Hindlimb muscle (tissue), 1 donor: Measurements from ENCODE around the gene LY6G5C. TPM values are rescaled to one million over a fixed set of nuclear protein-coding genes. Genes with fewer than 3 reads are reported as not detected.

Experiments used
- DNase-seq: peaks from one replicate; pipeline ENCODE4 v3.0.0-alpha.2; 2013
- polyA plus RNA-seq: library from polyadenylated mRNA; unstranded; fragments of 120-200 nt; gene quantifications from one replicate; pipeline ENCODE4 v1.2.1, GENCODE V29; 2013; ENCODE audit not compliant: insufficient read length

The LY6G5C gene
- polyA plus RNA-seq = 6.3 TPM

DNA sequence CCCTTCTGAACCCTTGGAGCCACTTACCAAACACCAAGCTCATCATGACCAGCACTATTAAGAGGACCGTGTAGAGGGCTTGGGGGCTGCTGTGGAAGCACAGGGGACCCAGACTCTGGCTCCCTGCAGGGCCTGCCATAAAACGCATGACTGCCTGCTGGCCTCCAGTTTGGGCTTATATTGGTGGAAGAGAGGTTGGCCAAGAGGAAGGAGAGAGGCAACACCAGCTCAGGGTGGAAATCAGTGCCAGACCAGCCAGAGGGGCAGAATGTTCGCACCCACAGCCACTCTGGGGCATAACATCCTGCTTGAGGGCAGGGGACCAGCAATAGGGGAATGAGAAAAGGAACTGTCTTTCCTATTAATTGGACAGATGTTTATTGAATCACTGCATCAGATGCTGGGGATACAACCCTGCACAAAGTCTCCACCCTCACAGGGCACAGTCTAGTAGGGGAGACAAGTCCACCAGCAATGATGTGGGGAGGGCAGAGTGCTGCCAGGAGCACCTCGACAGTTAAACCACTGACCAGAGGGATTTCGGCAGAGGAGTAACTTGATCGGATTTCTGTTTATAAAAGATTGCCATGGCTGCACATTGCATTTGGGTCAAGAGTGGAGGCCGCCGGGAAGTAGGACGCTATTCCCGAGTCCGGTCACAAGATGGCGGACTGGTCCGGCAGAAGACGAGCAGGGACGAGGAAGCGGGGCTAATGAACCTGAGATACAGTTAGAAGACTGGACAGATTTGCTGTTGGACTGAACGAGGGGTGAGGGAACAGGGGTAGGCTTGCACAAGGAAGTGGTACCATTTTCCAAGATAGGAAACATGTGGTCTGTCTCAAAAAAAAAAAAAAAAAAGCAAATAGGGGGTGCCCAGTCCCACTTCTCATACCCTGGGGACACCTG, at the start of gene LY6G5C:
Gene LY6G5C, minus strand, starts transcription at position 842 of the 909 bp plus-strand sequence. Its CDS starts 694 bp downstream, at position 148.
- DNase-seq = peak; percentile 87

DNA sequence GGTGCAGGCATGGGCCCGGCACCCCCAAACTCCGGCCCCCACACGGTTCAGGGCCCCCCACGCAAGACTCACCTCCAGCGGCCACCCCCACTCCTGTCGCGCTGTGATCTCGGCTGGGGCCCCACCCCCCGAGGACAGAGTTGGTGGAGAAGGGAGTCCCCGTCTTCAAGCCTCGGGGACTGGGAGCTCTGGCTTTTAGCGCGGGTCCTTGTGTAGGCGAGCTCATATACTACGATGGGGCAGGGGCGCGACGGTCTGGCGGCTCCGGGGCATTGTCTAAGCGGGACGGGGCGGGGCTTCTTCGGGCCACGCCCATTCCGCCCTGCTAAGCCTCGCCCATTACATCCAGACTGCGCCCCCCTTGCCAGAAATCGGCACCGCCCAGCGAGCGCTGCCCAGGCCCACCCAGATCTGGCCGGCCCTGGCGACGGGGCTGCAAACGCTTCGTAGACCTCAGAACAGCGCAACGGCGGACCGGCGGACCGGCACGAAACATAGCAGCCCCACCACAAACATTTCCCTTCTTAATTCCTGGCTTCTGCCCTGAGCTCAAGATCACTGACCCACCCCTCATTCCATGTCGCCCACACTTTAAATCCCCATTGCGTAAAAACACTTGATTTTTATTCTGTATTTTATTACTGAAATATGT, 49.2 kb upstream of the LY6G5C start:
- DNase-seq = peak; percentile 96

DNA sequence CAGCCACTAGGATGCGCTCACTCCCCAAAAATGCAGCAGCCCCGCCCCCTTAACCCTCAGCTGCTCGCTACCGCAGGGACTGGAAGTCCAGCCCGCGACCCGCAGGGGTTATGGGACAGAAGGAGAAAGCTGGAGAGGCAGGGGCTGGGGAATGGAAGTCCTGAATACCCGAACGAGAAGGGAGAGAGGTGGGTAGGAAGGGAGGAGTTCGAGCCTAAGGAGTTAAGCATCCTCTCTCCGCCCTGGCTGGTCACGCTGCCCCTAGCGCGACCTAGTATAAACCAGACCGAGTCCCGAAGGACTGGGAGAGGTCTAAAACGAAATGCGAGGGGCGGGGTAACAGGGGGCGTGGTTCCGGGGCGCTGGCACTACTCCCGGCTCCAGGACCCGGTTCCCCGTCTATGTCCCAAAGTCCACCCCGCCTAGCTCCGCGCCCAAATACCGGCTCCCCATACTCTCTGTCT, 48.7 kb upstream of the LY6G5C start:
- DNase-seq = peak; percentile 92

GRCh38 chr6:31728767-31729514, 48.1 kb upstream of the LY6G5C start, which contains the start of gene DDAH2:
Gene DDAH2 (minus strand): TSS chr6:31729299. CDS start chr6:31729161, 138 bp downstream.
- DNase-seq = no peak

DNA sequence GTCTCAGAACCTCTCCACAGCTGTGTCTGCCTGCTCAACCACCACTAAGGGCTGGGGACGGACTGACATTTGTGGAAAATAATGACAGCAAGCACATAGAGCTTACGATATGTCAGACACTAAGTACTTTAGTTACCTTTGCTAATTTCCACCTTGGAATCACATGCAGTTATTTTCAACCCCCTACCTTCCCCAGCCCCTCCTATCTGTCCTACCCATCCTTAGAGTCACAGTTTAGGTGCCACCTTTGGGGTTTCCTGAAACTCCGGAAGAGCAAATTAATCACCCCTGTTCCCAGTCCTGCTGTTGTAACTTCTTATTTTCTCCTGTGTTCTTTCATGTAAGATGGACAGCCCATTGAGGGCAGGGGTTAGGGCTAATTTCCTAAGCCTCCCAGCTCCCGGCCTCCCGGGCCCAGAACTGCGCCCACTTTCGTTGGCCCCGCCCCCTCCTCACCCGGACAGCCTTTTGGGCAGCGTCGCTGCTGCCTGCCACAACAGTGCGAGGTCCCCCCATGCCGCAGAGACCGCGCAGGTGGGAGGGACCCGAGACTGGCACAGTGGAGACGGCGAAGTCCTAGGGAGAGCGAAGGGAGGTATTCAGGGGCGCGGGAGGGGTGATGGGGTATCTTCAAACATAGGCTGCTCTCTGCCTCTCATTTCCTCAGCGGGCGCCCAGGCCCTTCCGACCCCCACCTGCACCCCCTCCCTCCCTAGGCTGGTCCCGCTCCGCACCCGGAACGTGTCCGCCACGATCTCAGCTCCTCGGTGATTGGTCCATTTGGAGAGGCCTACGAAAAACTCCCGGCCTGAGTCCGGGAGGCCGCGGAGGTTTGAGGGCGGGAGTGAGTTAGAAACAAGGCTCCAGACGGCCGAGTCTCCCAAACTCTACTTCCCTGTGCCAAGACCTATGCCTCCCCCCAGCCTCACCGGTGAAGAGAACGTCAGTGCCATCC, 47.1 kb upstream of the LY6G5C start:
- DNase-seq = no peak

DNA sequence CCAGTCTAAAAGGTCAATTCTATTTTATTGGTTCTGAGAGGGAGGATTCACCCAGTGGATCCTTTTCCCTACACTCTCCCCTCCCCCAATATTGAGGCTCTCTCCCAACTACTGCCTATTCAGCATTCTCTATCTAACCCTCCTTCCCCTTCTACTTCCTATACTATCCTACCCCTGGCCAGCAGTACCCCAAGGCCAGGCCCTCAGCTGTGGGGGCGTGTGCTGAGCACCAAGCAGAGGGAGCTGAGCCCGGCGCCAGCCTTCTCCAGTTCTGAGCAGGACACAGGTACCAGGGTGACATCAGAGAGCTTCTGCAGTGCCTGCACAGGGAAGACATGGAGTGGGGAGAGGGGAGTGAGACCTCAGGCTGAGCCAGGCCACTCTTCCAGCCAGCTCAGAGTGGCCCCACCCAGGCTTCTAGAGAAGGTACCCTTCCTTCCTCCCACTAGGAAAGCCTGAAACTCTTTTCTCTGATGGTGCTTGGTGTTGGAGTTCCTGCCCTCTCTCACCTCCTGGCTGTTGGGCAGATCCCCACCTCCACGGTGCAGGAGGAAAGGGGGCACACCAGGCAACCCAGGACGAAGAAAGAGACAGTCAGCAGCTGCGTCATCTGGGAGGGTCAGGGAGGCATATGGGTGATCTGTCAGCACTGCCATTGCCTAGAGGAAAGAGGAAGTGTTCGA, 46.3 kb upstream of the LY6G5C start:
- DNase-seq = no peak

DNA sequence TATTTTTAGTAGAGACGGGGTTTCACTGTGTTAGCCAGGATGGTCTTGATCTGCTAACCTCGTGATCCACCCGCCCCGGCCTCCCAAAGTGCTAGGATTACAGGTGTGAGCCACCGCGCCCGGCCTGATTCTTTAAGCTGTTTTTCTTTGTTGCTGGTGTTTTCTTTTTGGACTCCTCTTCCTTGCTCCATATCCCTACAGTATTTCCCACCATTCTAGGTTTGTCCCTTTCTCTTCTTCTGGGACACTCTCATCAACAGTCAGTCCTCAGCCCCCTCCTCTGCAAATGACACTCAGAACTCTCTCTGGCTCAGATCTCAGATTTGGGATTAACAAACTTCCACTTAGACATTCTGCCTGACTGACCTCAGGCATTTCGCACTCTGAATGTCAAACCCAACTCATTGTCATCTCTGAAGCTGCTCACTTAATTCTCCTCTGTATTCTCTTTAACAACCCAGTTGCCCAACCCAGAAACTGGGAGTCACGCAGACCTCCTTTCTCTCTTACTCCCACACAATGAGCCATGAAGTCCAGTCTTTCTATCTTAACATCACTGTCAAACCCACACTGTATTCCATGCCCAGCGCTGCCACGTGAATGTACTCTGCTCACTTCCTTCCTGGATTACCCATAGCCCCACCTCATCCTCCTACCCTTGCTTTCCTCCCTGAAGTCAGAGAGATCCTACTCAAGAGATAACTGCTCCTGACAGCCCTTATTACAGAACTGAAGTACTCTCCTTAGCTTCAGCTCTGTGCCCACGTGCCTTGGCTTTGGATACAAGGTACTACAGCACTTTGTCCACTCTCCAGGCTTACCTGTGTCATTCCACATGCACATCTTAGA, 44.9 kb upstream of the LY6G5C start:
- no peak for DNase-seq

DNA sequence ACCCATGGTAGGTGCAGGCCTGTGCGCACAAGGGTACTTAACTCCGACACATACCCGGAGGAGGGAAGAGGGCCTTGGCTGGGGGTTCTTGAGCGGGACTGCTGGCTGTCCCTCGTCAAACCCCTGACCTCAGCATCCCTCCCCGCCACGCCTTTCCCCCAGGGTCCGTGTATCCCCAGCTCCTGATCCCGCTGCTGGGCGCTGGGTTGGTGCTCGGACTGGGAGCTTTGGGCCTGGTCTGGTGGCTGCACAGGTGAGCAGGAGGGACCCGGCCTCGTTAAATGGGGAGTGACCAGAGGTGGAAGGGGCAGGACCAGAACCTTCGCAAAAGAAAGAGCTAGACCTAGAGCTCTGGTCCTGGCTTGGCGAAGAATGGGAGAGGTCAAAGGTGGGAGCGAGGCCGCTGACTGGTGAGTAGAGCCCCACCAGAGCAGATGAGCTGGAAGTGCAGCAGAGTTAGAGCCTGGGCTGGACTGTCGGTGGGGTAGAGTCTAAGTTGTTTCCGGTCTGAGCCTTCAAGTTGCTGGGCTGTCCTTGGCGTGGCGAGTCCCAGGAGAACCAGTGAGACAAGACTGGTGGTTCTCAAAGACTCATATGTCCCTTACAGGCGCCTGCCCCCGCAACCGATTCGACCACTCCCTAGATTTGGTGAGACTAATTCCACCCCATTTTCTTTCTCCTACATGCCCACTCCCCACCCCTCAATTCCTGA, 43.3 kb upstream of the LY6G5C start:
- no peak for DNase-seq

DNA sequence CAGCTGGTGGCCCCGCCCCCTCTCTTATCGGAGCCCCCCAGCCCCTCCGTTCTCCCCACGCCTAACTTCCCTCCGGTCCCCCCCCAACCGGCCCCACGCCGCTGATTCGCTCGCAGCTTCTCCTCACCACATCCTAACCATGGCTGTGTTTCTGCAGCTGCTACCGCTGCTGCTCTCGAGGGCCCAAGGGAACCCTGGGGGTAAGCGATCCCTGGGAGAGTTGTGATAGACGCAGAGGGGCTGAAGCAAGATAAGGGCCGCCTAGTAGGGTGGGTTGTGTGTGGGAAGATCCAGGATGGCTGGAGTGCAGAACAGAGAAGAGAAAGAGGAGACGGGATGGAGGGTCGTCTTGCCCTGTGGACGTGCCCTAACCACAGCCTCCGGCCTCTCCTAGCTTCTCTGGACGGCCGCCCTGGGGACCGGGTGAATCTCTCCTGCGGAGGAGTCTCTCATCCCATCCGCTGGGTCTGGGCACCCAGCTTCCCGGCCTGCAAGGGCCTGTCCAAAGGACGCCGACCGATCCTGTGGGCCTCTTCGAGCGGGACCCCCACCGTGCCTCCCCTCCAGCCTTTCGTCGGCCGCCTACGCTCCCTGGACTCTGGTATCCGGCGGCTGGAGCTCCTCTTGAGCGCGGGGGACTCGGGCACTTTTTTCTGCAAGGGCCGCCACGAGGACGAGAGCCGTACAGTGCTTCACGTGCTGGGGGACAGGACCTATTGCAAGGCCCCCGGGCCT, 42.5 kb upstream of the LY6G5C start, which contains the start of gene MPIG6B:
Gene MPIG6B, plus strand, starts transcription at position 129 of the 735 bp plus-strand sequence. Its CDS starts 11 bp downstream, at position 140.
- no peak for DNase-seq

GRCh38 chr6:31722173-31722572, 41.3 kb upstream of the LY6G5C start:
- no peak for DNase-seq

DNA sequence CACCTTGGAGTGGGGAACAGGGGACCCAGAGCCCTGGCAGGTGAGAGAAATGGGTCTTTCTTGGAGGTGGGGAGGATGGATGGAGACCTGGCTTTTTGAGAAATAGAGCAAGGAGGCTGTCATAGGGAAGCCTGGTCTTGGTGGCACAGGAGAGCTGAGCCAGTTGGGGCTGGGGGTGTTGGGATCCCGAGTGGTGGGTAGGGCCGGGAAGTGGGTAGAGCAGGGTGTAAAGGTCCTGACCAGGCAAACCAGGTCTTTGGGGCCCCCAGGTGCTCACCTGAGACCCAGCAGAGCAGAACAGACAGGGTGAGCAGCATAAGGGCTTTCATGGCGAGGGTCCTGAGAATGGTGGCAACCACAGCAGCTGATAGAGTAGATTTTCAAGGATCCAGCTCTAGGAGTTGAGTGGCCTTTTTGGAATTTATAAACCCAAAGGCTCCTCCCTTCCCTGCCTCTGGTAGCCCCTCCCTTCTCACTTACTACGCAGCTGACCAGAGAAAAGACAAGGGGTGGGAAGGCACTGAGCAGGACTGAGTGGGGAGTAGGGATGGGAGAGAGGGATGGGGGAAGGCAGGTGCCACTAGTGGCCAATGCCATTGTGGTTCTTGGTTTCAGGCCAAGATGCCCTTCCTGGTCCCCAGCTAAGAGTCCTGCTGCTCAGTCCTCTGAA, 40.6 kb upstream of the LY6G5C start, which contains the start of gene LY6G6C:
Gene LY6G6C, minus strand, starts transcription at position 396 of the 670 bp plus-strand sequence. Its CDS starts 67 bp downstream, at position 329.
- DNase-seq = no peak

- DNase-seq = no peak
Measured at GRCh38 chr6:31720196-31720770, 39.4 kb upstream of the LY6G5C start.

- no peak for DNase-seq
Measured at GRCh38 chr6:31719001-31719400, 38.1 kb upstream of the LY6G5C start.

DNA sequence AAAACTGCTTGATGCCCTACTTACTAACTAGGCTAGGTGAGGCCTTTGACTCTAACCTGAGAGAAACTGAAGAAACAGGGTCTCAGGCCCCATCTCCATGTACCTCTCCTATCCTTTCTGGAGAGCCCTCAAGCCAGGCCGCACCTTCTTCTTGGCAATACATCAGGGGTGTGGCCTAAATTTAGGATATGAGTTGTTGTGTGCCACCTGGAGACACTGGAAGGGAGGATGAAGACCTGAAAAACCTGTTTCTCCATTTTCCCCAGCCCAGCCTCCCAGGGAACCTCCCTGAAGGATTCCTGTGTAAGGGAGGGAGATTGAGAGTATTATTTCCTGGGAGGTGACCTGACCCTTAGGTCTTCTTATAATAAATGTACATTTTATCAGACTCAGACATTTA, 37.4 kb upstream of the LY6G5C start:
- no peak for DNase-seq

- DNase-seq = no peak
Measured at GRCh38 chr6:31717499-31718222, 36.8 kb upstream of the LY6G5C start.
